ENCODE results near the gene TOGARAM1.
A peak's percentile ranks its signal among the peaks of the same experiment; 100 is the strongest.

TOGARAM1 gene, protein sequence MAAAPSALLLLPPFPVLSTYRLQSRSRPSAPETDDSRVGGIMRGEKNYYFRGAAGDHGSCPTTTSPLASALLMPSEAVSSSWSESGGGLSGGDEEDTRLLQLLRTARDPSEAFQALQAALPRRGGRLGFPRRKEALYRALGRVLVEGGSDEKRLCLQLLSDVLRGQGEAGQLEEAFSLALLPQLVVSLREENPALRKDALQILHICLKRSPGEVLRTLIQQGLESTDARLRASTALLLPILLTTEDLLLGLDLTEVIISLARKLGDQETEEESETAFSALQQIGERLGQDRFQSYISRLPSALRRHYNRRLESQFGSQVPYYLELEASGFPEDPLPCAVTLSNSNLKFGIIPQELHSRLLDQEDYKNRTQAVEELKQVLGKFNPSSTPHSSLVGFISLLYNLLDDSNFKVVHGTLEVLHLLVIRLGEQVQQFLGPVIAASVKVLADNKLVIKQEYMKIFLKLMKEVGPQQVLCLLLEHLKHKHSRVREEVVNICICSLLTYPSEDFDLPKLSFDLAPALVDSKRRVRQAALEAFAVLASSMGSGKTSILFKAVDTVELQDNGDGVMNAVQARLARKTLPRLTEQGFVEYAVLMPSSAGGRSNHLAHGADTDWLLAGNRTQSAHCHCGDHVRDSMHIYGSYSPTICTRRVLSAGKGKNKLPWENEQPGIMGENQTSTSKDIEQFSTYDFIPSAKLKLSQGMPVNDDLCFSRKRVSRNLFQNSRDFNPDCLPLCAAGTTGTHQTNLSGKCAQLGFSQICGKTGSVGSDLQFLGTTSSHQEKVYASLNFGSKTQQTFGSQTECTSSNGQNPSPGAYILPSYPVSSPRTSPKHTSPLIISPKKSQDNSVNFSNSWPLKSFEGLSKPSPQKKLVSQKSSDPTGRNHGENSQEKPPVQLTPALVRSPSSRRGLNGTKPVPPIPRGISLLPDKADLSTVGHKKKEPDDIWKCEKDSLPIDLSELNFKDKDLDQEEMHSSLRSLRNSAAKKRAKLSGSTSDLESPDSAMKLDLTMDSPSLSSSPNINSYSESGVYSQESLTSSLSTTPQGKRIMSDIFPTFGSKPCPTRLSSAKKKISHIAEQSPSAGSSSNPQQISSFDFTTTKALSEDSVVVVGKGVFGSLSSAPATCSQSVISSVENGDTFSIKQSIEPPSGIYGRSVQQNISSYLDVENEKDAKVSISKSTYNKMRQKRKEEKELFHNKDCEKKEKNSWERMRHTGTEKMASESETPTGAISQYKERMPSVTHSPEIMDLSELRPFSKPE (N-terminal part only)

DNA sequence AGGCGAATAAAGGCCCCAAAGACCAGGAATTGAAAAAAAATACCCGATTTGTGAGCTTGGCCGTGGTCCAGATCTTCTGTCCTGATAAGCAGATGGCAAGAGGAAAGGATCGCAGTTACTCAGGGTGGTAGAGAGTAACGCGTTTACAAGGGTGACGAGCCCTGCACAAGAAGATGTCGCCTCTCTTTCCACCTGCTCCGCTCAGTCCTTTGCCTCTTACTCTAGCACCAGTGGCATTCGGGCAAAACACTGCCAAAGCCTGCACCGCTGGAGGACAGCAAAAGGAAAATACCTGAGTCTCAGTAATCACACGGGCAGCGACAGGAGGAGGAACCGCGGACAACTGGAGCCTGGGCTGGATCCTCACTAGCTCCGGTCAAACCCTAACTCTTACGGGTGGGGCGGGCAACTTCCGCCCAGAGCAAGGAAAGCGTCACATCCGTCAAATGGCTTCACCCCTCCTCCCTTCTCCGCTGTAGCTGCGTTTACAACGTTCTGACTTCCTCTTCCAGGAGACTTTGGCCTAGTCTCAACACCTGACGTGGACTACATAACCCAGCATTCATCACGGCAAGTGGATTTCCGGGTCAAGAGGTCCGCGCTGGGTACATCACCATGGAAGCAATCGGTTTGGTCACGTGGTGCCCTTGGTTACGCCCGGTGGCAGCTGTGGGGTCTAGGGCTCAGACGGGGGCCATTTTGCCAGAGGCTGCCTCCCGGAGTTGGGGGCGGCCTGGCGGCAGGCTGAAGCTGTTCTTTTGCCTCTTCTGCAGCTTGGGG, at the start of gene TOGARAM1, which contains the start of gene KLHL28:
Gene TOGARAM1 (plus strand): TSS at position 637 of the 780 bp plus-strand sequence. CDS start 232 bp downstream, outside the sequence.
Gene KLHL28 (minus strand): TSS at position 394 of the 780 bp plus-strand sequence. CDS start 16,019 bp downstream, outside the sequence.
- DNase-seq (ENCODE audit: low spot score) = peak; percentile 73

DNA sequence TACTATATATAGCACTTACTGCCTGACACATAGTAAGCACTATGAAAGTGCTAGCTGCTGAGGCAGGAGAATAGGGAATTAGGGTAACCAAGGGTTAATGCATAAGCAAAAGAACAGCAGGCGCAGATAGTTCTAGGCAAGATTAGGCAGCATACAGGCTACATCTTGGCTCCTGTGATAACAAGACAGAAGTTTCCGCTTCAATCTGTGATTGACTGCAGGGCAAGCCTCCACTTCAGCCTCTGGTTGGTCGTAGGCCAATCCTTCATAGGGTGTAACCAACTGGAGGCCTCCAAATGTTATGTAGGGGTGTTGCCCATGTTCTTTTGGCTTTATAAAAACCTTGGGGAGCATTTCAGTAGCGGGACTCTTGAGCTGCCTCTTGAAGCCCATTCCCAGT, 47.1 kb upstream of the TOGARAM1 start:
- no peak for DNase-seq (ENCODE audit: low spot score)

DNA sequence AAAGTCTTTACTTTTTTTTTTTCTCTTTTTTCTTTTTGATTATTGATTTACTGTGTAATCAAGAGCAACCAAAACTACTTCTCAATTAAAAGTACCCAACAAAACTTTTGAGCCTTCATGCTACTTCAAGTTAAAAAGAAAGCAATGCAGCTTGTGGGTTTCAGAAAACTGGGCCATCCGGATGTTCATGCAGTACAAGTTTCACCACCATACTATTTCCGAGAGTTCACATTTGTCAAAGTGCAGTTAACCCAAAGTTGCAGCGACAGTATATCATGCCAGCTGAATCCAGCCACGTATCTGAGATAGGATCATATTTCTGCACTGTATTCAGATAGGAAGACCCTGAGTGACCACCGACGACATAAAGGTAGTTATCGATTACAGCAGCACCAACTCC, 33.2 kb upstream of the TOGARAM1 start:
- no peak for DNase-seq (ENCODE audit: low spot score)

DNA sequence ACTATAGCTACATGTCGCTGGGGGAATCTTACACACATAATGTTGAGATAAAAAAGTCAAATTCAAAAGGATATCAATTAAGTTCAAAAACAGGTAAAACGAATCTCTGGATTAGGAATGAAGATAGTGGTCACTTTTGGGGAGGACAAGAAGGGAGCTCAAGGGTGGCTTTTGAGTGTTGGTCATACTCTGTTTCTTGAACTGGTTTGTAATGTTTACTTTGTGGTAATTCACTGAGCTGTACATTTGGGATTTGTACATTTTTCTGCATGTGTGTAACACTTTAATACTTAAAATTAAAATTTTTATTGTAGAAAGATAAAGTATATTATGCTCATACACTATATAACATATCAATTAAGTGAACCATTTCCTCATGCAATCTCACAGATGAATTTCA, 26.8 kb upstream of the TOGARAM1 start:
- DNase-seq (ENCODE audit: low spot score) = no peak

DNA sequence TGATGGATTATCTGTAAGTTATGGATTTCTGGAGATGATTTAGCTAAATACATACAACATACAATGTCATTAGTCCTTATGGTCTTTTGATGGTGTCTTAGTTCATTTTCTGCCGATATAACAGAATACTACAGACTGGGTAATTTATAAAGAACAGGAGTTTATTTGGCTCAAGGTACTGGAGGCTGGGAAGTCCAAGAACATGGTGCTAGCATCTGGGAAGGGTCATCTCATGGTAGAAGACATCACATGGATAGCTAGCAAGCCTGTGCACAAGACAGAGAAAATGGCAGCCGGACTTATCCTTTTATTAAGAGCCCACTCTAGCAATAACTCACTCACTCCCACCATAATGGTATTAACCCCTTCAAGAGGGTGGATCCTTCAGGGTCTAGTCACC, 24.4 kb upstream of the TOGARAM1 start:
- no peak for DNase-seq (ENCODE audit: low spot score)

DNA sequence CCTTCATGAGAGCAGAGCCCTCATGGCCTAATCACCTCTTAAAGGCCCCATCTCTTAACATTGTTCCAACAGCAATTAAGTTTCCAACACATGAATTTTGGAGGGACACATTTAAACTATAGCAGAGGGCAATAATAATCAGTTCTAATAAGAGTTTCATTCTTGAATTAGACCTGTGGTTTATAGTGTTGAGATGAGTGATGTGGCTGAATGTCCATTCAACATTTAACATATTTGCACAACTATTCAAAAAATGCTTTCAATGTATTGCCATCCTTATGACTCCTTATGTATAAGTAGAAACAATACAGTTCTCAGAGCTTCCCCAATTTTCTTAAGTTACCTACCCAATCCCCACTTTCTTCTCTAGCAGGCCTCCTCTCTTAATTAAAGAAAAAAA, 21.8 kb upstream of the TOGARAM1 start:
- DNase-seq (ENCODE audit: low spot score) = no peak

DNA sequence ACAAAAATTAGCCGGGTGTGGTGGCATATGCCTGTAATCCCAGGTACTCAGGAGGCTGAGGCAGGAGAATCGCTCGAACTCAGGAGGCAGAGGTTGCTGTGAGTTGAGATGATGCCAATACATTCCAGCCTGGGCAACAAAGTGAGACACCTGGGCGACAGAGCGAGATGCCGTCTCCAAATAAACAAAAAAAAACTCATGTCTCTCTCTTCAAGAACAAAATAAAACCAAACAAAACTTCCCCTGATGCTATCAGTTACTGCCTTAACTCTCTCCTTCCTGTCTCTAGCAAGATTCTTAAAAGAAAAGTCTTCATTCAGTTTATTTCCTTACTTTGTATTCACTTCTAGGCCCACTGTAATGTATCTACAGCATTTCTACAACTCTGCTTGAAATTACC, 21.0 kb upstream of the TOGARAM1 start:
- no peak for DNase-seq (ENCODE audit: low spot score)

DNA sequence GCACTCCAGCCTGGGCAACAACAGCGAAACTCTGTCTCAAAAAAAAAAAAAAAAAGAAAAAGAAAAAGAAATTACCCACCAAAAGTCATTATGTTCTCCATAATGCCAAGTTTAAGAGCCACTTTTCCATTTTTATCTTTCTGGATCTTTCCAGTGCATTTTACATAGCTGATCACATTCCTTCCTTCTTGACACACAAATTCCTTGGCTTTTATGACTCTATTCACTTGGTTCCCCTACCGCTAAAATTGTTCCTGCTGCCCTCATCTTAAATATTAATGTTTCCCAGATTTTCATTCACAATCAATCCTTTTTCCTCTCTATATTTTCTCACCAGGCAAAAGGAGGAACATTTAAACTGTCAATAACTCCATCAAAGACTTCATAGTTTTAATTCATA, 20.4 kb upstream of the TOGARAM1 start:
- no peak for DNase-seq (ENCODE audit: low spot score)

DNA sequence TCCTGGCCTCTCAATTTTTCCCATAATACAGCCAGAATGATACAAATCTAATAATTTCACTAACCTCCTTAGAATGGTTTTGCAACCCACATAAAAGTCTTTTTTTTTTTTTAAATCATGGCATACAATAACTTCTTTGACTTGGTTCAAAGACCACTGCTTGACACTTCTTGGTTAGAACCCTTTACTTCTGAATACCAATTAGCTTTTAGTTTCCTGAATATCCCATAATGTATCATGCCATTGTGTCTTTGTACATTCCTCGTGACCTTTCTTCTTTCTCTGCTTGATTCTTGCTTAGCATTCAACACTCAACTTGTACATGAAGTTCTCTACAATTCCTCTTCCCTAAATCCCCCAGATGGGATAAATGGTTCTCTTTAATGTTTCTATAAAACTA, 19.6 kb upstream of the TOGARAM1 start:
- no peak for DNase-seq (ENCODE audit: low spot score)

DNA sequence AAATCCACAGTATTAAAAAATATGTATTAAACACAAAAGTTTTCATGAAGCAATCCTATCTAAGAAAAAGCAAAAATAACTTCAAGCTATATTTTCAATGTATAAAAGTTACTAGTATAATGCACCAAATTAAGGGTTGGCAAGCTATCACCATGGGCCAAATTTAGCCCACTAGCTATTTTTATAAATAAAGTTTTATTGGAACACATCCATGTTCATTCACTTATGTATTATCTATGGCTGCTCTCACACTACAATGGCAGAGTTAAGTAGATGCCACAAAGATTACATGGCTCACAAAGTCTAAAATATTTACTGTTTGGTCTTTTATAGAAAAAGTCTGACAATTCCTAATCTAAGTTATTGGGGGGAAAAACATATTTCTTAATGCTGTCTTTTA, 17.9 kb upstream of the TOGARAM1 start:
- DNase-seq (ENCODE audit: low spot score) = no peak

DNA sequence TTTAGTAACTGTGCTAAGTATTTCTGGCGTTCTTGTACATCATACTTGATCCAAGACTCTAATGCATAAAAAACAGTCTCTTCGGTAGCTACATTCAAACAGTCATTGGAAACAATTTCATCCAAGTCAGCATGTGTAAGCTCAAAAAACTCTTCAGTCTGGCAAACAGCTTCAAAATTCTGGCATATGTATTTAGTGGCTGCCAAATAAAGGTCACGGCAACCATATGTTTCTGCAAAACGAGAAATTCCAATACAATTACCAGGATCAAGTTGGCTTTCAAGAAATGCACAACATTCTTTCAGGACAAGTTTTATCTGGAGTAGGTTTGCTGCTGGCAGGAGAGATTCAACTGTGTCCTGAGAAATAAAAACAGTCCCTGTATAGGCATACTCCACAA, 16.7 kb upstream of the TOGARAM1 start:
- no peak for DNase-seq (ENCODE audit: low spot score)

DNA sequence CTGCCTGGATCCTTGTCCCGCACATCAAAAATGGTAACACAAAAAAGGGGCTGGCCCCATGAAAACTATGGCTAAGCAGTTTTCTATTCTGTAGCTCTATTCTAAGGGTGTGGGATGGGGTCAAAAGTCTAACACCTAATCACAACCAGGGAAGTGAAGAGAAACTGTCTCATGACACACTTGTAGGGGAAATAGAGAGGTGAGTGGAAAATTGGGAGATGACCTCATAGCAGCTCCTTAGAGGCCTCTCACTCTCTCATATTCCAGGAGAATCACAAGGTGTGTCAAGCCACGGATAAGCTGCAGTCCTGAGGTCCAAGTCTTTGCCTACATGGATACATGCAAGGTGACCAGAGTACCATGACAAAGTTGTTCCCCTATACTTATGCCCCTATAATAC, 10.9 kb upstream of the TOGARAM1 start:
- DNase-seq (ENCODE audit: low spot score) = no peak

DNA sequence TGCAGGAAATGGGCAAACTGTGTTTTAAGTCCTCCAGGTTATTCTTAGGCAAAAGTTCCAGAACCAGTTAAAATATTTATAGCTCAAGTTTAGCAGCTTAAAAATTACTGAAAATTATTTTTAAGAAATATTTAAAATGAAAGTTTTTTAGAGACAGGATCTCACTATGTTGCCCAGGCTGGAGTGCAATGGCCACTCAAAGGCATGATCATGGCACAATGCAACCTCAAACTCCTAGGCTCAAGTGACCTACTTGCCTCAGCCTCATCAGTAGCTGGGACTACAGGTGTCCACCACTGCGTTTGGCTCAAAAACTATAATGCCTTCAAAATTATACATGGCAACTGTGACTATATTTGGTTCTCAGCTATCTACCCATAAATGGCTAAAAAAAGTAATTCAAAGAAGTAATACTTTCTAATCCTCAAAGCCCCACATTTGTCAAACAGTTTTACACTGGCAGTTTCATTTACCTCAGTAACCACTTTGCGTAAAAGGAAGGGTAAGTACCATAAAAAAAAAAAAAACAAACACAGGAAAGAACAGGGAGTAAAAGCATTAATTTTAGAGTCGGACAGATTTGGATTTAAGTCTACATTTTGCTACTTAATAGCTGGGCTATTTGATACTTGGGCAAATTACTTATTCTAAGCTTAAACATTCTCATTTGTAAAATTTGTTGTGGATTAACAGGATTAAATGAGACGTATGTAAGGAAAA, 9.4 kb upstream of the TOGARAM1 start:
- no peak for DNase-seq (ENCODE audit: low spot score)

DNA sequence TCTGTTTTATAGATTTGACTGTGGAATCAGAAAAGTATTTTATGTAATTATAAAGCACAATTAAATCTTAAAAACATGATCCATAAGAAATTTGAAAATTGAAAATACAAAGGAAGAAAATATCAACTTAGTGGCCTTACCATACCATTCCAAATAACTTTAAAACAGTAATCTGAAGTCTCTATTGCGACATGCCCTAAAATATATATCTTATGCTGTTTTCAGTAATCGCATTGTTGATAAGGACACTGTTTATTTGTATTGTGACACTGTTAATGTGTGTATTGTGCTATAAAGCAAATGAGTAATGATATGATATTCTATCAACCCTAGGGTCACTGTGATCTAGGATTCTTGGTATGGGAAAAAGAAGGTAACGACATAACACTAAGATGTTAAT, 7.2 kb upstream of the TOGARAM1 start:
- no peak for DNase-seq (ENCODE audit: low spot score)

DNA sequence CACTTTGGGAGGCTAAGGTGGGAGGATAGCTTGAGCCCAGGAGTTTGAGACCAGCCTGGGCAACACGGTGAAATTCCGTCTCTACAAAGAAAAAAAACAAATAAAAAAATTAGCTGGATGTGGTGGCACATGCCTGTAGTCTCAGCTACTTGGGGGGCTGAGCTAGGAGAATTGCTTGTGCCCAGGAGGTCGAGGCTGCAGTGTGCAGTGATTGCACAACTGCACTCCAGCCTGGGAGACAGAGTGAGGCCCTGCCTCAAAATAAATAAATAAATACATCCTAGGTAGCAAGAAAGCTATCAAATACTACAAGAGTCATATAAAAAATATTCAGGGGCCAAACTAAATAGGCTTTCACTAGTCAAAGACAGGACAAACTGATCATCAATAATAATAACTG, 6.5 kb upstream of the TOGARAM1 start:
- no peak for DNase-seq (ENCODE audit: low spot score)

DNA sequence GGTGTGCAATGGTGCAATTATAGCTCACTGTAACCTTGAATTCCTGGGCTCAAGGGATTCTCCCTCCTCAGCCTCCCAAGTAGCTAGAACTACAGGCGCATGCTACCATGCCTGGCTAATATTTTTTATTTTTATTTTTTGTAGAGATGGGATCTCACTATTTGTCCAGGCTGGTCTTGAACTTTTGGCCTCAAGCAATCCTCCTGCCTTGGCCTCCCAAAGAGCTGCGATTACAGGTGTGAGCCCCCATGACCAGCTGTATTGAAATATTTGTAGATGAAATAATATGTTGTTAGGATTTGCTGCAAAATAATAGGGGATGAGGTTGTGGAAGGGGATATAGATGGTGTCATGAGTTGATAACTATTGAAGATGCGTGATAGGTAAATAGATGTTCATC, 5.1 kb upstream of the TOGARAM1 start:
- DNase-seq (ENCODE audit: low spot score) = no peak

DNA sequence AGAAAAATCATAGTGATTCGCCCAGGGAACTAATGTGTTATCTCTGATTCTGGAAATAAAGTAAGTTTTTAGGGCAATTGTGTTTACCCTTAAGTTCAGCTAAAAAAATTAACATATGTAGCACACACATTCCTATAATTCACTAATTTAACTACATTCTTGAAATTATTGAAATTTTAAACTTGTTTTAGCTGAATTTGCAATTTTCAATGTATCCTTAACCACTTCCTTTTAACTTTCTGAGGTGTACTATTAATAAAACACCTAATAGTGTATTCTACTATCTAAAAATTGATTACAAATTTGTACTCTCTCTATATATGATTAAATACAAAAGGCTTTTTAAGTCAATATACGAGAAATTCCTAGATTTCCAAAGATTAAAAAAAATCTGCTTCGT, 2.5 kb upstream of the TOGARAM1 start:
- DNase-seq (ENCODE audit: low spot score) = no peak

DNA sequence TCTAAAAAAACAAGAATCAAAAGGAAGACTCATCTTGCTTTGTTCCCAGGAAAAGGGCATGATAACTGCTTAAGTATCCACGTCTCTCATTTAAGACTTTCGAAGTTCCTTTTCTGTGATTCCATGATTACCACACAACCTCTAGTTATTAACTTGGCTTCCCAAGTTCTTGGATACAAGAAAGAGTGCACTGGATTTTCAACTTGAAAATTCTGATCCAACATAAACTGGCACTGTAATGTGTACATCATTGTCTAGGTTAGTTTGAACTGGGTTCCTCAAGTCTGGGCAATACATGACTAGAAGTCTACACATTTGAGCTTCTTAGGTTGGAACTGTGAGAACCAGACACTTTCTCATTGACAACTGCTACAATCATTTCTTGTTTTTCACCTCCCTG, 1.8 kb upstream of the TOGARAM1 start:
- DNase-seq (ENCODE audit: low spot score) = no peak

DNA sequence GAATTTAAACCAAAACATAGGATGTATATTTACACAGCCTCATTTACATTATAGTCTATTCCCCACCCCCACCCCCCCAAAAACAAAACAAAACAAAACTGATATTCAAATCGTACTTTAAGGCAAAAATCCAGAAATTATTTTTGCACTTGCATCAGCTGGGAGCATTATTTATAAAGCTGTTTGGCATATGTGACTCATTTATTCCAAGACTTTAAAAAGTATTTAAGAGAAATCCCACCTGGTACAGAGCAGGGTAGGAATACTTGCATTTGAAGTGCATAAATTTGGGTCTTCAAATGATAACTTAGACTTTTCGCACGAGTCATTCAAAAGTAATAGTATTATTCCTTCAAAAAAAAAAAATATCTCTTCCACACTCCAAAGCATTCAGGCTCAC, 1.3 kb upstream of the TOGARAM1 start:
- no peak for DNase-seq (ENCODE audit: low spot score)

DNA sequence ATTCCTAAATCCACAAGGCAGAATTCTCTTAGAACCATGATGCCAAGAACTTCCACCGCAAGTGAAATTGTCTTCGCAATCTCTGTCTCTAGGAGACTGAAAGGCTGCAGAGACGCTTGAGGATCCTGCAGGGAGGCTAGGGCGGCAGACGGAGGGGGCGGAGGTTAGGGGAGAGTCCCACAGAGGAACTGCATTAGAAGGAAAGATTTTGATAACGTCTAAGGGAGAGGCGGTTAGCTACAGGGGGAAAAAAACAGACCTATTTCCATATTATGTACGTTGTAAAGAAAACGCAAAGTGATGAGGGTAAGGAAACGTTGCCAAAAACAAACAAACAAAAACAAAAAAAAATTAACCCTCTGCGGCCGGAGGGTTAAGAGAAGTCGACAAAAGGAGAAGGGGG, 838 bp upstream of the TOGARAM1 start:
- peak; percentile 8 for DNase-seq (ENCODE audit: low spot score)
